Common myeloid progenitor, CD34-positive (primary cell): ENCODE results near the gene PDE1A.

Source experiments
- CTCF ChIA-PET: fragments of 350-600 bp; sonication (Branson Sonifier 250); formaldehyde crosslinking; loops from one replicate; lab custom pipeline; 2021; ENCODE audit warnings: antibody characterized with exemption; lab: Charles Lee
- POLR2A ChIA-PET: fragments of 350-600 bp; sonication (Branson Sonifier 250); formaldehyde crosslinking; loops from one replicate; lab custom pipeline; 2021; ENCODE audit warnings: antibody characterized with exemption; lab: Charles Lee
- DNase-seq, 3 donors: peaks; one replicate each; pipeline versions ENCODE4 v3.0.0 to v3.0.0-alpha.2; 2013
- H3K27ac ChIP-seq, 2 experiments: 1 replicate in 1 of 2; 2 replicates in 1 of 2; pipeline ENCODE4 v1.7.0; 2013; ENCODE audit warnings: inconsistent platforms in 2 of 2, low read length in 2 of 2, mild to moderate bottlenecking in 2 of 2, low read depth in 1 of 2, moderate library complexity in 1 of 2; ENCODE audit not compliant: severe bottlenecking in 2 of 2, insufficient read depth in 1 of 2, poor library complexity in 1 of 2
- H3K27me3 ChIP-seq, 5 experiments: replicated peaks in 2 of 5; 1 replicate in 3 of 5; 2 replicates in 2 of 5; pipeline versions ENCODE4 v1.6.1 to v1.7.0; 2013; ENCODE audit warnings: low read length in 4 of 5, mild to moderate bottlenecking in 2 of 5, moderate library complexity in 2 of 5, inconsistent platforms in 1 of 5; ENCODE audit not compliant: insufficient read depth in 5 of 5, control insufficient read depth in 4 of 5
- H3K36me3 ChIP-seq, 4 experiments: 1 replicate in 2 of 4; 2 replicates in 2 of 4; pipeline versions ENCODE4 v1.6.1 to v1.7.0; 2013; ENCODE audit warnings: low read length in 3 of 4, control low read depth in 1 of 4, mild to moderate bottlenecking in 1 of 4; ENCODE audit not compliant: control insufficient read depth in 4 of 4, insufficient read depth in 4 of 4
- H3K4me1 ChIP-seq, 4 experiments: 1 replicate in 3 of 4; 2 replicates in 1 of 4; pipeline versions ENCODE4 v1.6.1 to v1.7.1; 2013; ENCODE audit warnings: low read length in 3 of 4, mild to moderate bottlenecking in 3 of 4, control low read depth in 1 of 4, inconsistent platforms in 1 of 4, moderate library complexity in 1 of 4; ENCODE audit not compliant: control insufficient read depth in 4 of 4, insufficient read depth in 4 of 4; ENCODE audit errors: control extremely low read depth in 1 of 4
- H3K4me3 ChIP-seq, 7 experiments: 1 replicate in 4 of 7; 2 replicates in 3 of 7; pipeline versions ENCODE4 v1.5.1 to v1.7.0; 2013; ENCODE audit warnings: mild to moderate bottlenecking in 7 of 7, low read length in 6 of 7, moderate library complexity in 6 of 7, inconsistent platforms in 2 of 7, low read depth in 2 of 7, control low read depth in 1 of 7; ENCODE audit not compliant: insufficient read depth in 4 of 7, control insufficient read depth in 1 of 7; ENCODE audit errors: extremely low read depth in 1 of 7
- H3K9me3 ChIP-seq, 5 experiments: 1 replicate in 4 of 5; 2 replicates in 1 of 5; pipeline versions ENCODE4 v1.6.1 to v1.7.1; 2013; ENCODE audit warnings: low read length in 4 of 5, mild to moderate bottlenecking in 2 of 5, inconsistent platforms in 1 of 5, low read depth in 1 of 5, moderate library complexity in 1 of 5; ENCODE audit not compliant: control insufficient read depth in 4 of 5, insufficient read depth in 2 of 5; ENCODE audit errors: control extremely low read depth in 1 of 5
- WGBS: methylation state at CpG from one replicate; pipeline ENCODE4 v1.1.5; 2013; ENCODE audit not compliant: insufficient coverage; 5-methylcytosine and 5-hydroxymethylcytosine counted together

The PDE1A gene

DNA sequence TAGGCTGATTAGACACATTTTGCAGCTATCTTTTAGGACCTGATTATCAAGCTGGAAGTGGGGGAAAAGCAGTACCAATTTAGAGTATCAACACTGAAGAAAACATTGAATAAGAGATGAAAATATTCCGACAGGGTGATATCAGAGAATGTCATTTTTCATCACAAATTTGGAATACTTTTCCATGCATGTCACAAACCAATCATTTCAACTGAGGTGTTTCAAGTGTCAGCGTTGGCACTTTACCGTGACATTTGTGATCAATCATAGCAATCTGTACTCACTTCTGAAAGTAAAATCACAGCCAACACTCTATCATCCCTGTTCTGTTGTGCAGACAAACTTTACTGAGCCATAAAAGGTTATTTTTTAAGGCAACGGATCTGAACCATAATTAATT, 75.4 kb downstream of the PDE1A start:
- Histone ChIP-seq H3K4me1 (no peaks in the 10 kb centered on the region), H3K9me3 (no peaks in the 10 kb centered on the region), H3K27ac (no peak overlapping the region), H3K36me3 (no peaks in the 10 kb centered on the region), H3K4me3 (no peak overlapping the region), H3K27me3 (no peaks in the 10 kb centered on the region)
- ChIA-PET POLR2A (no interaction called here), CTCF (no interaction called here)
- WGBS = 100% methylated on average over 2 of the region's 4 CpGs
- no peak for DNase-seq

DNA sequence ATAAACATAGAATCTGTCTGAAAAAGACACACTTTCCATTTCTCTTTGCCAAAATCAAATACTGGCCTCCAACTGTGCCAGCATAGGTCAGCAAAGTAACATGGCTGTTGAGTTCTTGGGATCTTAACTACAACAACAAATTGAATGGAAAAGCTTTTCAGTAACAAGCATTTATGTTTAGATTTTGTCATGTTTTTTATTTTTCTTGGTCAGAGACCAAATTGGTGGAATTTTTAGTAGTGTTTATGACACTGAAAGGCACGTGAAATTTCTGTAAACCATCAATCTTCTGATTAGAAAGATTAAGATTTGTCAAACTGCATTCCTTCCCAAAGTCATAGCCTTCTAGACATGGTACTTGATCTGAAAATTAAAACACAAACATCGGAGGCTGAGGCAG, 77.6 kb downstream of the PDE1A start:
- no peaks in the 10 kb centered on the region for H3K36me3 ChIP-seq
- H3K9me3 ChIP-seq = no peaks in the 10 kb centered on the region
- ChIA-PET CTCF (no interaction called here), POLR2A (no interaction called here)
- no peaks in the 10 kb centered on the region for H3K27me3 ChIP-seq
- no peak for DNase-seq
- no peaks in the 10 kb centered on the region for H3K4me1 ChIP-seq
- no CpG with 5 or more reads among the region's 2 CpGs for WGBS
- H3K4me3 ChIP-seq = no peak overlapping the region
- H3K27ac ChIP-seq = no peak overlapping the region

DNA sequence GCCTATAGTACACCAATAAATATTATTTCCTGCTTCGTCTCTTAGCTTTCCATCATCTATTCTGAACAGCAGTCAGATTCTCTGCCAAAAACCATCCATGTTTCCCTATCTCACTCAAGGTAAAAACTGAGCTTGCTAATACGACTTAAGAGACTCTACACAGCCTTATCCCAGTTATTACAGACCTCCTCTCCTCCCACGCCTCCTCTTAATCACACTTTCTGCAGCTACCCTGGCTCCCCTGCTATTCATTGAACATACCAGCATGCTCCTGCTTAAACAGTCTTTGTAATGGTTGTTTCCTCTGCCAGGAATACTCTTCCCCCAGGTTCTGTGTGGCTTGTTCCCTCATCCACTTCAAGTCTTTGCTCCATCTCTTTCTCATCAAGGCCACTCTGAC, 81.5 kb downstream of the PDE1A start:
- no peak overlapping the region for H3K4me3 ChIP-seq
- CTCF ChIA-PET = no interaction called here
- no peaks in the 10 kb centered on the region for H3K4me1 ChIP-seq
- no peak overlapping the region for H3K27ac ChIP-seq
- DNase-seq = no peak
- POLR2A ChIA-PET = no interaction called here
- no peaks in the 10 kb centered on the region for H3K27me3 ChIP-seq
- 92% methylated on average over 3 of the region's 3 CpGs for WGBS
- no peaks in the 10 kb centered on the region for H3K36me3 ChIP-seq
- no peaks in the 10 kb centered on the region for H3K9me3 ChIP-seq

DNA sequence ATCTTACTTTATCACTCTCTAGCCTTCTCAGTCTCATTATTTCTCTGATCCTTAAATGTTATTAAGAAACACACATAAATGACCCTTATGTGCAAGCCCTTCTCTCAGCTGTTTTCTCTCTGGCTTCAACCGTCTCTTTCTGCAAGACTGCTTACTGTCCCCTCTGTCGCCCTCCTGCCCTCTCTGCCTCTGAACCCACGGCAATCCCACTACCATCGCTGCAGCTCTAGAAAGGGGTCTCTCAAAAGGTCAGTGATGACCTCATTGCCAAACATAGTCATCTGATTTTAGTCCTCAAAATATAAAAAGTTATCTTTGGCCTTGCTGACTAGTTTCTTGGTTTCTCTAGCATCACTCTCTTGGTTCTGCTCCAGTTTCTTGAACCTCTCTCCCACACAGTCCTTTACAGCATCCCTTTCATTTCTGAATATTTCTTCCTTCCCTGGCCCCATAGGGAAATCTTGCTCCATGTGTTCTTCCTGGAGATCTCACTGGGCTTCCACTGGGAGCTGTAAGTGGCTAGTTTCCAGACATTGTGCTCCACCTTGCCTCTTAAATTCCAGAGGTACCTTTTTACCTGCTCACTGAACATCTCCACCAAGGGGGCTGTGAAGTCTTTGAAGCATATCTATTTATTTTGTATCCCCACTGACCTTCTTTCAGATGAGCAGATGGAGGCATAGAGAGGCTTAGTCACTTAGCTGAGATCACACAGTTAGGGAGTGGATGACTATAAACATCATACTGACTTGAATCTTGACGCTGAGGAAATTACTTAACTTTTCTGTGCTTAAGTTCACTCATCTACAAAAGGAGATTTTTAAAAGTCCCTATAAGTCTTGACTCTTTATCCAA, 96.2 kb downstream of the PDE1A start:
- Histone ChIP-seq H3K4me1 (no peaks in the 10 kb centered on the region), H3K9me3 (peaks cover 0 to 2% (median 0%) of the 10 kb centered on the region in 5 experiments), H3K36me3 (no peaks in the 10 kb centered on the region), H3K4me3 (no peak overlapping the region), H3K27me3 (no peaks in the 10 kb centered on the region), H3K27ac (no peak overlapping the region)
- DNase-seq = no peak
- POLR2A ChIA-PET = no interaction called here
- CTCF ChIA-PET = interaction anchor here (0.6 kb wide), 1 partner anchor 17 kb away, joined by 3 read pairs; no protein-coding TSS in a partner anchor
- 94% methylated on average over 5 of the region's 5 CpGs for WGBS

DNA sequence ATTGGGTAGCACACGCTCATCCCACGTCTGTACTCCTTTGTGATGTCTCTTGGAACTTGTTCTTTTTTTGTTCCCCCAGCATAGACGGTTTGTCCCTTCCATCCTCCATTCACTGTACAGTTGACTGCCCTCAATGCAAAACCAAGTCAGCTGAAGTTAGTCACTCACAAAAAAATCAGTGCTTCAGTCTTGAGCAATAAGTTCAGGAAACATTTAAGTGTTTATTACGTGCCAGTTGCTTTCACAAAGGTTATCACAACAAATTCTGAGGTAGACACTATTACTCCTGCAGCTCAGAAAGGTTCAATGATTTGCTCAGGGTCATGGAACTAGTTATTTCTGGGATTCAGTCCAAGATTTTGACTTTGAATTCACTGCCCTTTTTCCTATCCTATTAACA, 102.2 kb downstream of the PDE1A start:
- no peaks in the 10 kb centered on the region for H3K9me3 ChIP-seq
- ChIA-PET CTCF (no interaction called here), POLR2A (no interaction called here)
- no peaks in the 10 kb centered on the region for H3K4me1 ChIP-seq
- DNase-seq = no peak
- no peak overlapping the region for H3K4me3 ChIP-seq
- WGBS = 93% methylated on average over 4 of the region's 4 CpGs
- peaks cover 0 to 2% (median 0%) of the 10 kb centered on the region in 4 experiments for H3K36me3 ChIP-seq
- H3K27ac ChIP-seq = no peak overlapping the region
- no peaks in the 10 kb centered on the region for H3K27me3 ChIP-seq

DNA sequence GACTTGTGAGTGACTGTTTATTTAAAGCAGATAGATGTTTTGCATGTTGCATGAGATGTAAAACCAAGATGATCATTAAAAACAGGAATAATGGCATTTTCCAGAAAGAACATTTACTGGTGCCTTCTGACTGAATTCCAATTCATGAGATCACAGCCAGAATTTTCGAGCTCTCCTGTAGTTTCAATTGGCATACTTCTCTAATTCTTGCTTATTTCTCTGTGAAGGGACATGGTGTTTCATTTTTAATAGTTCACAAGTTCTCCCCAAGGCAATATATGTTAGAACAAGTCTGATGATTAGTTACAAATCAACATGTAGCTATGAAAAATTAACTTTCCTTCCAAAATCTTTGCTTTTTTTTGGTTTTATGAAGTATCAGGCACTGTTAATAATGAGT, 105.7 kb downstream of the PDE1A start:
- peaks cover 0 to 2% (median 0%) of the 10 kb centered on the region in 4 experiments for H3K36me3 ChIP-seq
- no peak overlapping the region for H3K4me3 ChIP-seq
- H3K27ac ChIP-seq = no peak overlapping the region
- DNase-seq = no peak
- WGBS = no CpG with 5 or more reads among the region's 1 CpG
- CTCF ChIA-PET = no interaction called here
- POLR2A ChIA-PET = no interaction called here
- no peaks in the 10 kb centered on the region for H3K4me1 ChIP-seq
- H3K9me3 ChIP-seq = no peaks in the 10 kb centered on the region
- H3K27me3 ChIP-seq = no peaks in the 10 kb centered on the region
